Activated T-cell treated with anti-CD3 and anti-CD28 coated beads, Interleukin-2, amount 50 U/mL, for 72 hours (primary cell): ENCODE measurements around the gene AHRR. TPM values are rescaled to one million over a fixed set of nuclear protein-coding genes. Genes with fewer than 3 reads are reported as not detected.

Experiments used
- ATAC-seq, 2 donors: fragments of 150-1000 bp; cut with Tn5 transposase; replicated peaks in 1 of 2; 2 replicates each; pipeline ENCODE4 v1.10.0; 2021; ENCODE audit warnings: moderate library complexity in 2 of 2, mild to moderate bottlenecking in 1 of 2
- DNase-seq, 2 donors: peaks; one replicate each; pipeline ENCODE4 v3.0.0; 2021 to 2022; ENCODE audit warnings: mixed read lengths in 1 of 2
- H3K27ac Mint-ChIP-seq: one replicate; pipeline ENCODE4 v1.8.0; 2022; ENCODE audit warnings: mild to moderate bottlenecking, moderate library complexity, mixed read lengths
- H3K27me3 Mint-ChIP-seq: one replicate; pipeline ENCODE4 v1.8.0; 2022; ENCODE audit warnings: low read depth, mixed read lengths
- H3K36me3 Mint-ChIP-seq, 2 donors: one replicate each; pipeline ENCODE4 v1.8.0; 2022; ENCODE audit warnings: mixed read lengths in 2 of 2, mild to moderate bottlenecking in 1 of 2; ENCODE audit not compliant: insufficient read depth in 2 of 2
- H3K4me1 Mint-ChIP-seq: one replicate; pipeline ENCODE4 v1.8.0; 2022; ENCODE audit warnings: low read depth, mixed read lengths
- H3K4me3 Mint-ChIP-seq, 2 donors: one replicate each; pipeline ENCODE4 v1.8.0; 2022; ENCODE audit warnings: mild to moderate bottlenecking in 2 of 2, mixed read lengths in 2 of 2, moderate library complexity in 2 of 2
- H3K9me3 Mint-ChIP-seq, 2 donors: one replicate each; pipeline ENCODE4 v1.8.0; 2022; ENCODE audit warnings: mixed read lengths in 2 of 2
- total RNA-seq, 2 donors: library from RNA; stranded (reverse); gene quantifications; one replicate each; pipeline ENCODE4 v1.2.3, GENCODE V29; 2022

The AHRR gene
- total RNA-seq, 2 donors from 2014 or later, result 56.0 to 82.2 TPM

GRCh38 chr5:449151-449550, 127.6 kb downstream of the AHRR start:
- Mint-ChIP-seq H3K9me3 (peaks cover 12 to 14% of the 10 kb centered on the region in 2 donors), H3K27me3 (no peaks in the 10 kb centered on the region), H3K36me3 (peaks cover 40 to 68% of the 10 kb centered on the region in 2 donors), H3K27ac (no peak overlapping the region), H3K4me3 (no peak overlapping the region), H3K4me1 (peaks cover 61% of the 10 kb centered on the region)
- DNase-seq (no peak), ATAC-seq (no peak)

- Mint-ChIP-seq H3K36me3 (peaks cover 39 to 72% of the 10 kb centered on the region in 2 donors), H3K27me3 (no peaks in the 10 kb centered on the region), H3K4me3 (no peak overlapping the region), H3K27ac (peak overlapping the region; percentile 21), H3K9me3 (peaks cover 12 to 14% of the 10 kb centered on the region in 2 donors), H3K4me1 (peaks cover 49% of the 10 kb centered on the region)
- ATAC-seq (no peak), DNase-seq (no peak)
These were observed 130.3 kb downstream of the AHRR start for GRCh38 chr5:451587-452458.

GRCh38 chr5:452978-453710, 131.6 kb downstream of the AHRR start:
- H3K4me3 Mint-ChIP-seq, result no peak overlapping the region
- H3K27ac Mint-ChIP-seq, result no peak overlapping the region
- H3K27me3 Mint-ChIP-seq, result no peaks in the 10 kb centered on the region
- peaks cover 12 to 14% of the 10 kb centered on the region in 2 donors for H3K9me3 Mint-ChIP-seq
- DNase-seq (no peak), ATAC-seq (no peak)
- H3K4me1 Mint-ChIP-seq, result peaks cover 53% of the 10 kb centered on the region
- peaks cover 40 to 67% of the 10 kb centered on the region in 2 donors for H3K36me3 Mint-ChIP-seq

- H3K36me3 Mint-ChIP-seq, result peaks cover 41 to 67% of the 10 kb centered on the region in 2 donors
- H3K27me3 Mint-ChIP-seq, result no peaks in the 10 kb centered on the region
- peaks cover 12 to 14% of the 10 kb centered on the region in 2 donors for H3K9me3 Mint-ChIP-seq
- no peak overlapping the region for H3K27ac Mint-ChIP-seq
- no peak overlapping the region for H3K4me3 Mint-ChIP-seq
- ATAC-seq, result no peak
- H3K4me1 Mint-ChIP-seq, result peaks cover 56% of the 10 kb centered on the region
- no peak for DNase-seq
These were observed 132.4 kb downstream of the AHRR start for GRCh38 chr5:453725-454481.

- peaks cover 59% of the 10 kb centered on the region for H3K4me1 Mint-ChIP-seq
- H3K9me3 Mint-ChIP-seq, result peaks cover 12 to 14% of the 10 kb centered on the region in 2 donors
- no peak overlapping the region for H3K27ac Mint-ChIP-seq
- DNase-seq (no peak), ATAC-seq (no peak)
- no peaks in the 10 kb centered on the region for H3K27me3 Mint-ChIP-seq
- no peak overlapping the region for H3K4me3 Mint-ChIP-seq
- peaks cover 41 to 63% of the 10 kb centered on the region in 2 donors for H3K36me3 Mint-ChIP-seq
These were observed 133.4 kb downstream of the AHRR start for GRCh38 chr5:454936-455335.

GRCh38 chr5:455806-456205, 134.3 kb downstream of the AHRR start:
- H3K4me1 Mint-ChIP-seq, result peaks cover 67% of the 10 kb centered on the region
- no peak overlapping the region for H3K4me3 Mint-ChIP-seq
- ATAC-seq (no peak), DNase-seq (no peak)
- H3K27me3 Mint-ChIP-seq, result no peaks in the 10 kb centered on the region
- H3K9me3 Mint-ChIP-seq, result peaks cover 12 to 14% of the 10 kb centered on the region in 2 donors
- H3K27ac Mint-ChIP-seq, result no peak overlapping the region
- H3K36me3 Mint-ChIP-seq, result peaks cover 39 to 65% of the 10 kb centered on the region in 2 donors

GRCh38 chr5:456351-457194, 135.1 kb downstream of the AHRR start:
- no peak for ATAC-seq
- H3K4me3 Mint-ChIP-seq, result no peak overlapping the region
- peaks cover 71% of the 10 kb centered on the region for H3K4me1 Mint-ChIP-seq
- no peak overlapping the region for H3K27ac Mint-ChIP-seq
- H3K27me3 Mint-ChIP-seq, result no peaks in the 10 kb centered on the region
- H3K36me3 Mint-ChIP-seq, result peaks cover 34 to 58% of the 10 kb centered on the region in 2 donors
- DNase-seq, result no peak
- H3K9me3 Mint-ChIP-seq, result peaks cover 8 to 12% of the 10 kb centered on the region in 2 donors

GRCh38 chr5:457195-457961, 135.9 kb downstream of the AHRR start:
- Mint-ChIP-seq H3K27ac (no peak overlapping the region), H3K4me1 (peaks cover 74% of the 10 kb centered on the region), H3K36me3 (peaks cover 31 to 58% of the 10 kb centered on the region in 2 donors), H3K9me3 (peaks cover 3 to 4% of the 10 kb centered on the region in 2 donors), H3K4me3 (no peak overlapping the region), H3K27me3 (no peaks in the 10 kb centered on the region)
- DNase-seq (no peak), ATAC-seq (no peak)

GRCh38 chr5:458547-459353, 137.2 kb downstream of the AHRR start:
- Mint-ChIP-seq H3K36me3 (peaks cover 27 to 55% of the 10 kb centered on the region in 2 donors), H3K27me3 (no peaks in the 10 kb centered on the region), H3K4me3 (peak overlapping the region; percentile 72 to 75), H3K27ac (peak overlapping the region; percentile 98), H3K9me3 (no peaks in the 10 kb centered on the region), H3K4me1 (peaks cover 74% of the 10 kb centered on the region)
- ATAC-seq (peak; percentile 96 to 98), DNase-seq (peak; percentile 71 to 81)

GRCh38 chr5:459562-460272, 138.2 kb downstream of the AHRR start:
- H3K27me3 Mint-ChIP-seq, result no peaks in the 10 kb centered on the region
- H3K36me3 Mint-ChIP-seq, result peaks cover 25 to 50% of the 10 kb centered on the region in 2 donors
- DNase-seq, result no peak
- H3K4me3 Mint-ChIP-seq, result peak overlapping the region; percentile 72 to 75
- peak overlapping the region; percentile 98 for H3K27ac Mint-ChIP-seq
- peaks cover 74% of the 10 kb centered on the region for H3K4me1 Mint-ChIP-seq
- no peak for ATAC-seq
- no peaks in the 10 kb centered on the region for H3K9me3 Mint-ChIP-seq

GRCh38 chr5:460273-460625, 138.7 kb downstream of the AHRR start:
- H3K4me1 Mint-ChIP-seq, result peaks cover 69% of the 10 kb centered on the region

More at GRCh38 chr5:460273-460625, 138.7 kb downstream of the AHRR start:
- no peak for ATAC-seq
- Mint-ChIP-seq H3K27me3 (no peaks in the 10 kb centered on the region), H3K36me3 (peaks cover 25 to 46% of the 10 kb centered on the region in 2 donors), H3K9me3 (no peaks in the 10 kb centered on the region), H3K27ac (peak overlapping the region; percentile 98), H3K4me3 (peak overlapping the region; percentile 72 to 75)
- DNase-seq, result no peak
